ENCODE measurements around the gene PPP1R13B.

Gene PPP1R13B

GRCh38 chr14:103772078-103772712 lies 75.2 kb downstream of the PPP1R13B start:
- TF ChIP-seq CTCF (IDR thresholded peaks at IDR 0.05; ENCODE audit: low read depth, low read length) = no peak
- no peak for DNase-seq (ENCODE audit: extremely low read depth, low read depth)

DNA sequence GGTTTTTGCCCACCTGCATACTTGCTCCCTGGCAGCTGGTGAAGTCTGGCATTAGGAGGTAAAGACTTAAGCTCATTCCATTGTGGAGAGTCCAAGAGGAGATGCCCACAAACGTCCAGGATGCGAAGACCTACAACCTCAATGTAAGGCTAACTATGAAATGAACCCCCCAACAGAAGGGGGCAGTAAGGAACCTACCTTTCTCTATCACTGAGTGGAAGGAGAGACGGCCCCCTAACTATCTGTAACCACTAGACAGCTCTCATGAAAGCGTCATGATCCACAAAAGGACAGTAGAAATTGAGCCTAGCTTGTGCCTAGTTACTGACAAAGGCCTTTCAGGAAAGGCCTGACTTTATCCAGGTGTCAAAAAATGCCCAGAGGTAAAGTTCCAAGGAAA lies 76.5 kb downstream of the PPP1R13B start:
- TF ChIP-seq CTCF (IDR thresholded peaks at IDR 0.05; ENCODE audit: low read depth, low read length) = no peak
- DNase-seq (ENCODE audit: extremely low read depth, low read depth) = no peak

GRCh38 chr14:103770500-103770899 lies 76.9 kb downstream of the PPP1R13B start:
- no peak for DNase-seq (ENCODE audit: extremely low read depth, low read depth)
- no peak for TF ChIP-seq CTCF (IDR thresholded peaks at IDR 0.05; ENCODE audit: low read depth, low read length)

- no peak for TF ChIP-seq CTCF (IDR thresholded peaks at IDR 0.05; ENCODE audit: low read depth, low read length)
- DNase-seq (ENCODE audit: extremely low read depth, low read depth) = no peak
Measured at GRCh38 chr14:103767336-103767894, 80.0 kb downstream of the PPP1R13B start.

DNA sequence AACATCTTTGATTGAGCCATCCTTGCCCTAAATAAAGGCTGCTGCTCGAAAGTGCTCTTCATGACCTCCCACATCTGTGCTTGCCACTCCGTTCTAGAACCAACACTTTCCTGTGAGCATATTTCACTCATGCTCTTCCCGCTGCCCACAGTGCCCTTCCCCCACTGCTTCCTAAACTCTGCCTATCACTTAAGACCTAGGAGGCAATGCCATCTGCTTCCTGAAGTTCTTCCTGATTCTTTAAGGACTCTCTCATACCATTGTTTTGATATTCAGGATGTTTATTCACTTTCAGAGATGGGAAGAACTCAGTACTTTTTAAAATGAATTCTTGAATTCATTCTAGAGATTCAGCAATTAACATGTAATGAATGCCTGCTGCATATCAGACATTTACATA lies 81.8 kb downstream of the PPP1R13B start:
- TF ChIP-seq CTCF (IDR thresholded peaks at IDR 0.05; ENCODE audit: low read depth, low read length) = no peak
- no peak for DNase-seq (ENCODE audit: extremely low read depth, low read depth)

DNA sequence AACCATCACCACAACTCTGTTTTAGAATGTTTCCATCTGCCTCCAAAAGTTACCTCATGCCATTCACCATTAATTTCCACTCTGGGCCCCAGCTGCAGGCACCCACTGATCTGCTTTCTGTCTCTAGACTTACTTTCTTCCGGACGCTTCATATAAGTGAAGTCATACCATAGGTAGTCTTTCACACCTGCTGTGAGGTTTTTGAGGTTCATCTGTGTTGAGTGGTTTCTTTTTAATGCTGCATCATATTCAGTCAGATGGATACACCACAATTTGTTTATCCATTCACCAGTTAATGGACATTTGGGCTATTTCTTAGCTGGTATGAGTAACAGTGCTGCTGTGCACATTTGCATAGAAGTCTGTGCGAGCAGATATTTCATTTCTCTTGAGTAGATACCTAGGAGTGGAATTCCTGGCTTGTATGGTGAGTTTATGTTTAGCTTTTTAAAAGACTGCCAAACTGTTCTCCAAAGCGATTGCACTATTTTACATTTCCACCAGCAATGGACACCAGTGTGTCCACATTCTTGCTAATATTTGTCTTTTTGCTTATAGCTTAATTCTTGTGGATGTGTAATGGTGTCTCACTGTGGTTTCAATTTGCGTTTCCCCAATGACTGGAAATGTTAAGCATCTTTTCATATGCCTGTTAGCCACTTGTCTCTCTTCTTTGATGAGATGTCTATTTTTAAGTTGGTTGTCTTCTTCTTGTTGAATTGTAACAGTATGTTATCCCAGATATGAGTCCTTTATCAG lies 83.5 kb downstream of the PPP1R13B start:
- no peak for DNase-seq (ENCODE audit: extremely low read depth, low read depth)

More for the DNA sequence above, 83.5 kb downstream of the PPP1R13B start:
- no peak for TF ChIP-seq CTCF (IDR thresholded peaks at IDR 0.05; ENCODE audit: low read depth, low read length)
